HG02588 (cell line): ENCODE measurements around the gene PKD1L1.
A peak's percentile ranks its signal among the peaks of the same experiment; 100 is the strongest.
"Not testable (repeated sequence)": the region's sequence is repeated elsewhere in the genome, so short reads cannot be mapped to it uniquely, and the experiment has no call there.

Experiments used
- ATAC-seq: cut with Tn5 transposase; IDR thresholded peaks from one replicate; pipeline ENCODE4 v1.9.1; 2021; ENCODE audit warnings: mild to moderate bottlenecking, moderate library complexity; ENCODE audit not compliant: unreplicated experiment

The PKD1L1 gene

GRCh38 chr7:47938574-47939165 is 9.6 kb downstream of the PKD1L1 start:
- ATAC-seq, result no peak

DNA sequence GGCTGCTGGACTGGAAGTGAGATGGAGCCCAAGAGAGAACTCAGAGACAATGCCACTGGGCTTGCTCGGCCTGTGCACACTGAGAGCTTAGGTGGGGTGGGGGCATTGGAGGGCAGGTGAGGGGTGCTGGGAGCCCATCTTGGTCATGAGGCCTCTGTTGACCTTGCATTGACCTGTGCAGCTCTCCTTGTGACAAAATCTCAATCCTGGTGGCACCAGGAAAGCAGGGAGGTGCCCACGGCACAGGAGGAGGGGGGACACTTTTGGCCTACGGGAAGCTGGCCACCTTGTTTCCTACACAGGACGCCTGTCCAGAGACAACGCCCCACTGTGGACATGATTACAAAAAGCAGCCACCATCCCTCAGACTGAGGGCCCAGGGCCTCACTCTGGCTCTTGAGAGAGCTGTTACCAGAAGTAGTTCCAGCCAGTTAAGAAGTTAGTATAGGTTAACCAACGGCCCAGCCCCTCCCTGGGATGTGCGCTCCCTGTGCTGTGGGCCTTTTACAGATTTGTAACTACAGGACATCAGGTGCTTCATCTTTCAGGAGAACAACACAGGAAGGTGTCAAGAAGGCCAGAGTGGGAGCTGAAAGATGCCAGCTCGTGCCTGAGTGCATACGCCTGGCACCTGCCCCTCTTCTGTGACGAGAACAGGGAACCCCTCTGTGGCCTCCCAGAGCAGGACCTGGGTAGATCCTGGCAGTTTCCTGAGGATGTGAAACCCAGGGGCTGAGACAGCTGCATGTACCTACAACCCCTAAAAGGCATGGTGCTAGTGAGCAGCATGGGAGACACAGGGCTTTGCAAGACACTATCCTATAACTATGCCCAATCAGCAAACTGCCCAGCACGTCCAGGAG is 10.3 kb downstream of the PKD1L1 start:
- ATAC-seq, result peak; percentile 59

GRCh38 chr7:47937065-47937687 is 11.1 kb downstream of the PKD1L1 start:
- peak; percentile 92 for ATAC-seq

- ATAC-seq, result no peak
Measured at GRCh38 chr7:47936323-47936722, 11.9 kb downstream of the PKD1L1 start.

DNA sequence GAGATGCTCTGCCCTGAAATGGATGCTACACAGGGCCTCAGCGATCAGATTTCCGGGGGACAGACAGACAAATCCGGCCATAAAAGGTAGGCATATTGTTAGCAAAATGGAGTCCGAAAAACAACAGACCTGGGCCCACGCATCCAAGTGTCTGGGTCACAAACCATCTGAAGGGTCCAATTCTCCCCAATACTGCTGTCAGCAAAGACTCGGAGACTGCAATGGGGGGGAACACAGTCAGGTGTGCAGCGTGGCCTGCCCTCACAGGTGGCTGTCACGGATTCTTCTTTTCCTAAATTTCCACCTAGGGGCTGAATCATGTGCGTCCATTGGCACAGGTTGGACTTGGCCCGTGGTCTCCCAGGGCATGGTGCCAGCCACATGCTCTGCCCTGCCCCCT is 12.9 kb downstream of the PKD1L1 start:
- no peak for ATAC-seq

DNA sequence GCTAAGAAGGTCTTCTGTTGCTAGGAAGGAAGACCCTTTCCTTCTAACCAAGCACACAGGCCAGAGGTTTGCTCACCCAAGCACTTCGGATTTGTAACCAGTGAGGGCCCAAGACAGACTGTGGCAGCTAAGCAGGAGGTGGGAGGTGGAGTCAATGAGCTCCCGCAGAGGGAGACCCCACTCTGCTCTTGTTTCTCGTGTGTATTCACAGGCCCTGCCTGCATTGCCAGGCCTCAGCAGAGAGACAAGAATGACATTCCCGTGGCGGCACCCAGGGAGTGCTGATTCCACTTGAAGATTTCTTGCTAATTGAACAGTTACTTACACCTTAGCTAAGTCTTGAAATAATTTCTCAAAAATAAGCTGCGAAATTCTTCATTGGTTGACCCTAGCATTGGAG is 13.4 kb downstream of the PKD1L1 start:
- no peak for ATAC-seq

DNA sequence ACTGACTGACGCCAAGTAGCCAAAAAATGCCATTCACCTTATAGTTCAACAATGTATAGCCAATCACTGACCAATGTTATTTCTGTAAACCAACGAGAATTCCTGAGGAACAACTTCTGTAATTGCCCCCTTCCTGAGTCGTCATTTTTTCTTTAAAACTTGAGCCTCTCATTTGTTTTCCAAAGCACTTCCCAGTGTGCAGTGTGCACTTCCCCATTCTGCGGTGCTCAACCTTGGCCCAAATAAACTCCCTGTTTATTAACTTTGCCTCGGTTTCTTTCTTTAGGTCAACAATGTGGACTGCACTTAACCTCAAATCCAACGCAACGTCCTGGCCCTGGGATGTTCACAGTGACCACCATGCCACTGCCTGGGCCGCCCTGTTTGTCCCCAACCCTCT is 15.1 kb downstream of the PKD1L1 start:
- no peak for ATAC-seq

- no peak for ATAC-seq
Measured at GRCh38 chr7:47932466-47933037, 15.7 kb downstream of the PKD1L1 start.

DNA sequence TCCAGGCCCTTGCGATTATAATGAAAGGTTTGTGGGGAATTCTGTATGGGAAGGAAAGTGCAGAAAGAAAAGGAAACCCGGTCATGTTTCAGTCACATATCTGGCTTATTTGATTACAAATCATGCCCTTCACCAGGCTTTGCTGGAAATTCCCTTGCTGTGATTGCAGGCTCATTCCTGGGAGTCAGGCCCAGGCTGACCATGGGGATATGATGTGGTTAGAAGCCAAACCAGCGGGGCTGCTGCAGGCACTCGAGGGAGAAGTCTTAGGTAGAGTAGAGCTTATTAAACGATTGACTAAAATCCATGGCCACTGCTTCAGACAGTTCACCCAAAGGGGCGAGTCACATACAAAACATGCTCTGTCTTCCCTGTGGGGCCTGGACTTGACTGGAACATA is 16.2 kb downstream of the PKD1L1 start:
- ATAC-seq, result no peak

GRCh38 chr7:47931005-47932004 is 17.0 kb downstream of the PKD1L1 start:
- ATAC-seq, result no peak

DNA sequence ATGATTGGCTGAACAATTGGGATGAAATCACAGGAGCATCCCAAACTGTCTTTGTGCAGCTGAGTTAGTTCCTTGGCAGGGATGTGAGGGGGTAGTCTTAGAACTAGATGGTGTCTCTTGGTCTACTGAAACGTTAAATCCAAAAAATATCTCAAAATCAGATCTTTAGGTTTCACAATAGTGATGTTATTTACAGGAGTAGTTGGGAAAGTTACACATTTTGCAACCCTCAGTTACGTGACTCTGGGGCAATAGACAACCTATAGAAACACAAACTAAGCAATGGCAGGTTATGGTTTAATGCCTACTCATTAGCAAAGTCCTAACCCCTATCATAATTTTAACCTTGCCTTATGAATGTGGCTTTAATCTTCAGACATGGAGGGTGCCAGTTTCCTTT is 24.0 kb downstream of the PKD1L1 start:
- ATAC-seq, result no peak

GRCh38 chr7:47923081-47923875 is 25.0 kb downstream of the PKD1L1 start:
- not testable (repeated sequence) for ATAC-seq

DNA sequence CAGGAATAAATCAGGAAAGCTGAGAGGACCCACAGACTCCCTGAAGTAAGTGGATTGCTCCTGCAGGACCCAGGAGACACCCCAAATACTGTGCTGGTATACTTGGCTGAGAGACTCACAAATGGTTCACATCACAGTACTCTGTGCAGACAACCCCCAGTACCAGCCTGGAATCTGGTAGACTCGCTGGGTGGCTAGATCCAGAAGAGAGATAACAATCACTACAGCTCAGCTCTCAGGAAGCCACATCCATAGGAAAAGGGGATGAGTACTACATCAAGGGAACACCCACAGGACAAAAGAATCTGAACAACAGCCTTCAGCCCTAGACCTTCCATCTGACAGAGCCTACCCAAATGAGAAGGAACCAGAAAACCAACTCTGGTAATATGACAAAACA is 31.8 kb downstream of the PKD1L1 start:
- not testable (repeated sequence) for ATAC-seq

- no peak for ATAC-seq
Measured at GRCh38 chr7:47915616-47915976, 32.7 kb downstream of the PKD1L1 start.

GRCh38 chr7:47914717-47915615 is 33.3 kb downstream of the PKD1L1 start:
- no peak for ATAC-seq

- no peak for ATAC-seq
Measured at GRCh38 chr7:47912332-47912731, 35.9 kb downstream of the PKD1L1 start.

GRCh38 chr7:47908720-47909119 is 39.5 kb downstream of the PKD1L1 start:
- no peak for ATAC-seq

- no peak for ATAC-seq
Measured at GRCh38 chr7:47907981-47908616, 40.2 kb downstream of the PKD1L1 start.
